HEK293 (cell line): Measurements from ENCODE around the gene ARPC1B.

Source experiments
- CTCF ChIA-PET: fragments of 350-600 bp; formaldehyde crosslinking; extraction: SDS; loops from one replicate; lab custom pipeline; 2021; ENCODE audit warnings: antibody characterized with exemption; lab: Yijun Ruan, JAX
- POLR2A ChIA-PET: fragments of 300-600 bp; formaldehyde crosslinking; extraction: SDS; loops from one replicate; lab custom pipeline; 2020; ENCODE audit warnings: antibody characterized with exemption, inconsistent platforms; lab: Yijun Ruan, JAX
- H3K27ac ChIP-seq: fragments of 200-500 bp; sonication (Bioruptor generic); 2 replicates; pipeline ENCODE4 v1.5.1; 2014; ENCODE audit warnings: low read depth, low read length, control low read depth, inconsistent platforms; ENCODE audit errors: extremely low read depth
- H3K36me3 ChIP-seq, 2 experiments: fragments of 200-500 bp in 1 of 2; sonication (Bioruptor generic) in 1 of 2; 1 replicate in 1 of 2; 2 replicates in 1 of 2; pipeline ENCODE4 v1.5.1; 2014 to 2017; ENCODE audit warnings: inconsistent platforms in 2 of 2, low read length in 2 of 2; ENCODE audit not compliant: control insufficient read depth in 2 of 2, insufficient read depth in 1 of 2
- H3K4me1 ChIP-seq: fragments of 200-500 bp; sonication (Bioruptor generic); 2 replicates; pipeline ENCODE4 v1.5.1; 2014; ENCODE audit warnings: mild to moderate bottlenecking, low read length, inconsistent platforms; ENCODE audit not compliant: control insufficient read depth, insufficient read depth
- H3K4me3 ChIP-seq: 2 replicates; pipeline ENCODE4 v1.5.1; 2011; ENCODE audit warnings: low read depth, mild to moderate bottlenecking, control low read depth, low read length, moderate library complexity
- H3K9me3 ChIP-seq: fragments of 200-500 bp; sonication (Bioruptor generic); 2 replicates; pipeline ENCODE4 v1.5.1; 2014; ENCODE audit warnings: low read depth, low read length, inconsistent platforms; ENCODE audit not compliant: control insufficient read depth, insufficient read depth
- BCL6B ChIP-seq: fragments of 450-650 bp; formaldehyde crosslinking; IDR thresholded peaks from 2 replicates; pipeline ENCODE4 v1.5.1; 2017; ENCODE audit warnings: missing biosample characterization, missing genetic modification characterization
- GLIS2 ChIP-seq: fragments of 450-650 bp; formaldehyde crosslinking; IDR thresholded peaks from 2 replicates; pipeline ENCODE4 v1.5.1; 2016; ENCODE audit warnings: missing biosample characterization, missing genetic modification characterization
- KLF8 ChIP-seq: fragments of 450-650 bp; formaldehyde crosslinking; IDR thresholded peaks from 2 replicates; pipeline ENCODE4 v1.5.1; 2016; ENCODE audit warnings: missing biosample characterization, missing genetic modification characterization
- KLF9 ChIP-seq: fragments of 450-650 bp; formaldehyde crosslinking; IDR thresholded peaks from 2 replicates; pipeline ENCODE4 v1.5.1; 2016; ENCODE audit warnings: missing biosample characterization, missing genetic modification characterization, low read depth
- OVOL3 ChIP-seq: fragments of 450-650 bp; formaldehyde crosslinking; IDR thresholded peaks from 2 replicates; pipeline ENCODE4 v1.5.1; 2016; ENCODE audit warnings: missing biosample characterization, missing genetic modification characterization
- SCRT1 ChIP-seq: fragments of 450-650 bp; formaldehyde crosslinking; IDR thresholded peaks from 2 replicates; pipeline ENCODE4 v1.5.1; 2016; ENCODE audit warnings: missing biosample characterization, missing genetic modification characterization, borderline replicate concordance
- SCRT2 ChIP-seq: fragments of 450-650 bp; formaldehyde crosslinking; IDR thresholded peaks from 2 replicates; pipeline ENCODE4 v1.5.1; 2016; ENCODE audit warnings: missing biosample characterization, missing genetic modification characterization
- SP3 ChIP-seq: fragments of 450-650 bp; formaldehyde crosslinking; IDR thresholded peaks from 2 replicates; pipeline ENCODE4 v1.5.1; 2016; ENCODE audit warnings: missing biosample characterization, missing genetic modification characterization
- ZBTB17 ChIP-seq: fragments of 450-650 bp; formaldehyde crosslinking; IDR thresholded peaks from 2 replicates; pipeline ENCODE4 v1.5.1; 2016; ENCODE audit warnings: missing biosample characterization, missing genetic modification characterization
- ZBTB26 ChIP-seq: fragments of 450-650 bp; formaldehyde crosslinking; optimal IDR thresholded peaks from 2 replicates; pipeline ENCODE3; 2016; ENCODE audit warnings: missing biosample characterization, mild to moderate bottlenecking, missing genetic modification characterization
- ZBTB48 ChIP-seq: fragments of 450-650 bp; formaldehyde crosslinking; IDR thresholded peaks from 2 replicates; pipeline ENCODE4 v1.5.1; 2016; ENCODE audit warnings: missing biosample characterization, missing genetic modification characterization
- ZEB2 ChIP-seq: fragments of 450-650 bp; formaldehyde crosslinking; IDR thresholded peaks from 2 replicates; pipeline ENCODE4 v1.5.1; 2016; ENCODE audit warnings: missing biosample characterization, missing genetic modification characterization
- ZFP3 ChIP-seq: fragments of 450-650 bp; formaldehyde crosslinking; IDR thresholded peaks from 2 replicates; pipeline ENCODE4 v1.5.1; 2016; ENCODE audit warnings: low read depth, missing biosample characterization, missing genetic modification characterization
- ZIC2 ChIP-seq: fragments of 450-650 bp; formaldehyde crosslinking; IDR thresholded peaks from 2 replicates; pipeline ENCODE4 v1.5.1; 2016; ENCODE audit warnings: missing biosample characterization, missing genetic modification characterization
- ZNF18 ChIP-seq: fragments of 450-650 bp; formaldehyde crosslinking; IDR thresholded peaks from 2 replicates; pipeline ENCODE4 v1.5.1; 2016; ENCODE audit warnings: missing biosample characterization, missing genetic modification characterization
- ZNF2 ChIP-seq: fragments of 450-650 bp; formaldehyde crosslinking; IDR thresholded peaks from 2 replicates; pipeline ENCODE4 v1.5.1; 2016; ENCODE audit warnings: missing biosample characterization, missing genetic modification characterization
- ZNF211 ChIP-seq: fragments of 450-650 bp; formaldehyde crosslinking; IDR thresholded peaks from 2 replicates; pipeline ENCODE4 v1.5.1; 2016; ENCODE audit warnings: low read depth, missing biosample characterization, missing genetic modification characterization
- ZNF280C ChIP-seq: fragments of 450-650 bp; formaldehyde crosslinking; IDR thresholded peaks from 2 replicates; pipeline ENCODE4 v1.5.1; 2016; ENCODE audit warnings: missing biosample characterization, missing genetic modification characterization
- ZNF37A ChIP-seq: fragments of 450-650 bp; IDR thresholded peaks from 2 replicates; pipeline ENCODE4 v1.5.1; 2018; ENCODE audit warnings: missing biosample characterization, missing genetic modification characterization
- ZNF449 ChIP-seq: fragments of 450-650 bp; formaldehyde crosslinking; IDR thresholded peaks from 2 replicates; pipeline ENCODE4 v1.5.1; 2017; ENCODE audit warnings: missing biosample characterization, mild to moderate bottlenecking, missing genetic modification characterization, moderate library complexity
- ZNF561 ChIP-seq: fragments of 450-650 bp; IDR thresholded peaks from 2 replicates; pipeline ENCODE4 v1.5.1; 2018; ENCODE audit warnings: missing biosample characterization, missing genetic modification characterization, borderline replicate concordance
- ZNF677 ChIP-seq: fragments of 450-650 bp; IDR thresholded peaks from 2 replicates; pipeline ENCODE4 v1.5.0; 2018; ENCODE audit warnings: missing biosample characterization, mild to moderate bottlenecking, missing genetic modification characterization, moderate library complexity
- ZNF768 ChIP-seq: fragments of 450-650 bp; formaldehyde crosslinking; IDR thresholded peaks from 2 replicates; pipeline ENCODE4 v1.5.1; 2018; ENCODE audit warnings: missing biosample characterization, mild to moderate bottlenecking, missing genetic modification characterization
- ZSCAN16 ChIP-seq: fragments of 450-650 bp; formaldehyde crosslinking; IDR thresholded peaks from 2 replicates; pipeline ENCODE4 v1.5.1; 2016; ENCODE audit warnings: missing biosample characterization, missing genetic modification characterization
- ZSCAN30 ChIP-seq: fragments of 450-650 bp; IDR thresholded peaks from 2 replicates; pipeline ENCODE4 v1.5.1; 2018; ENCODE audit warnings: missing biosample characterization, mild to moderate bottlenecking, missing genetic modification characterization, moderate library complexity
- ZSCAN5A ChIP-seq: fragments of 450-650 bp; formaldehyde crosslinking; IDR thresholded peaks from 2 replicates; pipeline ENCODE4 v1.5.1; 2016; ENCODE audit warnings: missing biosample characterization, missing genetic modification characterization

Gene ARPC1B

GRCh38 chr7:99374111-99375064 is at the start of gene ARPC1B (continued):
- 0 out of 2 replicates have a peak, but pooled peaks have one; percentile 27 for TF ChIP-seq ZNF449 (tag by site-specific recombination)
- no peak for TF ChIP-seq ZNF211
- TF ChIP-seq ZBTB26 (tag by site-specific recombination): peak; percentile 75
- peak; percentile 62; the same call in 1 of the 2 replicates for TF ChIP-seq ZBTB17 (tag by site-specific recombination)
- peak; percentile 13; the same call in 1 of the 2 replicates for TF ChIP-seq ZNF677
- no peak for TF ChIP-seq ZNF18 (tag by site-specific recombination)
- TF ChIP-seq KLF9 (tag by site-specific recombination): peak; percentile 66
- 0 out of 2 replicates have a peak, but pooled peaks have one; percentile 24 for TF ChIP-seq ZSCAN30 (tag by site-specific recombination)
- TF ChIP-seq ZEB2: 0 out of 2 replicates have a peak, but pooled peaks have one; percentile 51
- TF ChIP-seq ZIC2 (tag by site-specific recombination): peak; percentile 13; the same call in 1 of the 2 replicates
- no peak for TF ChIP-seq OVOL3 (tag by site-specific recombination)
- 0 out of 2 replicates have a peak, but pooled peaks have one; percentile 35 for TF ChIP-seq ZSCAN16 (tag by site-specific recombination)
- peak; percentile 67; the same call in 1 of the 2 replicates for TF ChIP-seq ZNF561 (tag by site-specific recombination)
- TF ChIP-seq ZNF280C (tag by site-specific recombination): no peak
- peak; percentile 62 for TF ChIP-seq SP3

GRCh38 chr7:99325001-99325493 is 49.5 kb upstream of the ARPC1B start:
- POLR2A ChIA-PET: interaction anchor here (0.6 to 1.8 kb wide), 9 partner anchors 8 to 187 kb away, joined by 3 to 7 read pairs (median 4); partner anchors contain the start of genes BUD31 and PDAP1
- CTCF ChIA-PET: interaction anchor here (0.7 to 1.1 kb wide), 4 partner anchors 12 to 270 kb away, joined by 3 read pairs; no protein-coding TSS in a partner anchor
- peaks cover 3% of the 10 kb centered on the region; the same call in 1 of the 2 replicates for H3K4me1 ChIP-seq
- H3K27ac ChIP-seq: peak overlapping the region; percentile 79; the same call in 1 of the 2 replicates
- peaks cover 0 to 6% of the 10 kb centered on the region in 2 experiments; a peak in 2 of 3 replicates for H3K36me3 ChIP-seq
- no peaks in the 10 kb centered on the region for H3K9me3 ChIP-seq
- peak overlapping the region; percentile 76 for H3K4me3 ChIP-seq
- TF ChIP-seq SCRT1 (peak; percentile 95), ZNF768 (tag by site-specific recombination) (no peak), ZBTB48 (tag by site-specific recombination) (0 out of 2 replicates have a peak, but pooled peaks have one; percentile 6), ZNF2 (no peak), BCL6B (tag by site-specific recombination) (no peak), SCRT2 (tag by site-specific recombination) (peak; percentile 56), GLIS2 (no peak; the same call in 1 of the 2 replicates), KLF8 (tag by site-specific recombination) (no peak), ZSCAN5A (tag by site-specific recombination) (no peak), ZFP3 (no peak), ZNF37A (tag by site-specific recombination) (no peak)
